ENCODE measurements around the gene EMC8. TPM values are rescaled to one million over a fixed set of nuclear protein-coding genes. Genes with fewer than 3 reads are reported as not detected.

EMC8 gene
- total and polyA plus RNA-seq, 5 experiments from 2014 or later = 21.6 to 38.7 (median 28.6) TPM

- Mint-ChIP-seq H3K4me1 (peaks cover 11 to 41% (median 37%) of the 10 kb centered on the region in 4 donors), H3K27me3 (no peaks in the 10 kb centered on the region), H3K36me3 (no peaks in the 10 kb centered on the region), H3K9me3 (no peaks in the 10 kb centered on the region), H3K27ac (peak overlapping the region in 3 of 10 donors; percentile 24 to 87 (median 52)), H3K4me3 (no peak overlapping the region)
- POLR2A ChIA-PET = interaction anchor here (0.6 to 3.0 kb wide), 4 partner anchors 9 to 132 kb away, joined by 3 to 25 read pairs (median 5); partner anchors contain the start of gene C16orf74
- ATAC-seq = no peak
- no peak for DNase-seq
Observed at GRCh38 chr16:85736921-85737320, 62.4 kb downstream of the EMC8 start.

- Mint-ChIP-seq H3K4me1 (peaks cover 14 to 47% (median 37%) of the 10 kb centered on the region in 4 donors), H3K4me3 (peak overlapping the region; percentile 71 to 89 (median 84)), H3K27me3 (no peaks in the 10 kb centered on the region), H3K9me3 (no peaks in the 10 kb centered on the region), H3K36me3 (no peaks in the 10 kb centered on the region), H3K27ac (peak overlapping the region; percentile 51 to 94 (median 88))
- ATAC-seq = no peak
- DNase-seq = no peak
- POLR2A ChIA-PET = interaction anchor here (1.1 to 3.0 kb wide), 6 partner anchors 8 to 54 kb away, joined by 3 to 25 read pairs (median 6); partner anchors contain the start of gene C16orf74
Observed at GRCh38 chr16:85735946-85736345, 63.4 kb downstream of the EMC8 start.

GRCh38 chr16:85735225-85735635 is 64.1 kb downstream of the EMC8 start:
- POLR2A ChIA-PET = interaction anchor here (0.6 to 3.0 kb wide), 8 partner anchors 8 to 55 kb away, joined by 3 to 25 read pairs (median 6); partner anchors contain the start of gene C16orf74
- ATAC-seq (peak; percentile 92 to 96), DNase-seq (peak in 9 of 10 donors; percentile 26 to 87 (median 59))
- H3K9me3 Mint-ChIP-seq = no peaks in the 10 kb centered on the region
- no peaks in the 10 kb centered on the region for H3K36me3 Mint-ChIP-seq
- peak overlapping the region; percentile 71 to 89 (median 84) for H3K4me3 Mint-ChIP-seq
- peaks cover 17 to 48% (median 43%) of the 10 kb centered on the region in 4 donors for H3K4me1 Mint-ChIP-seq
- H3K27me3 Mint-ChIP-seq = no peaks in the 10 kb centered on the region
- peak overlapping the region; percentile 81 to 94 (median 88) for H3K27ac Mint-ChIP-seq

GRCh38 chr16:85734311-85735017 is 64.9 kb downstream of the EMC8 start:
- no peaks in the 10 kb centered on the region for H3K27me3 Mint-ChIP-seq
- POLR2A ChIA-PET = interaction anchor here (0.6 to 3.0 kb wide), 8 partner anchors 9 to 423 kb away, joined by 3 to 25 read pairs (median 3); partner anchors contain the start of gene C16orf74
- H3K4me3 Mint-ChIP-seq = peak overlapping the region; percentile 71 to 89 (median 84)
- DNase-seq (no peak), ATAC-seq (no peak)
- H3K36me3 Mint-ChIP-seq = no peaks in the 10 kb centered on the region
- no peaks in the 10 kb centered on the region for H3K9me3 Mint-ChIP-seq
- peaks cover 18 to 54% (median 47%) of the 10 kb centered on the region in 4 donors for H3K4me1 Mint-ChIP-seq
- H3K27ac Mint-ChIP-seq = peak overlapping the region; percentile 81 to 94 (median 88)

GRCh38 chr16:85733839-85734170 is 65.5 kb downstream of the EMC8 start:
- H3K9me3 Mint-ChIP-seq = no peaks in the 10 kb centered on the region
- H3K36me3 Mint-ChIP-seq = no peaks in the 10 kb centered on the region
- H3K4me3 Mint-ChIP-seq = peak overlapping the region in 5 of 10 donors; percentile 19 to 87 (median 81)
- peaks cover 23 to 58% (median 51%) of the 10 kb centered on the region in 4 donors for H3K4me1 Mint-ChIP-seq
- POLR2A ChIA-PET = interaction anchor here (0.6 to 1.9 kb wide), 4 partner anchors 8 to 422 kb away, joined by 3 to 5 read pairs (median 3); no protein-coding TSS in a partner anchor
- H3K27me3 Mint-ChIP-seq = no peaks in the 10 kb centered on the region
- DNase-seq (no peak), ATAC-seq (no peak)
- peak overlapping the region in 9 of 10 donors; percentile 31 to 94 (median 86) for H3K27ac Mint-ChIP-seq

- H3K9me3 Mint-ChIP-seq = no peaks in the 10 kb centered on the region
- no peaks in the 10 kb centered on the region for H3K36me3 Mint-ChIP-seq
- H3K4me3 Mint-ChIP-seq = peak overlapping the region in 9 of 10 donors; percentile 26 to 87 (median 45)
- peak overlapping the region in 9 of 10 donors; percentile 10 to 93 (median 81) for H3K27ac Mint-ChIP-seq
- no peak for DNase-seq
- no peak for ATAC-seq
- H3K4me1 Mint-ChIP-seq = peaks cover 23 to 58% (median 51%) of the 10 kb centered on the region in 4 donors
- H3K27me3 Mint-ChIP-seq = no peaks in the 10 kb centered on the region
- POLR2A ChIA-PET = interaction anchor here (0.7 kb wide), 1 partner anchor 103 kb away, joined by 4 read pairs; no protein-coding TSS in a partner anchor
Observed at GRCh38 chr16:85733155-85733838, 66.0 kb downstream of the EMC8 start.

- ATAC-seq (no peak), DNase-seq (no peak)
- peak overlapping the region in 4 of 10 donors; percentile 27 to 85 (median 62) for H3K27ac Mint-ChIP-seq
- POLR2A ChIA-PET = interaction anchor here (1.1 kb wide), 1 partner anchor 23 kb away, joined by 5 read pairs; no protein-coding TSS in a partner anchor
- H3K9me3 Mint-ChIP-seq = no peaks in the 10 kb centered on the region
- peaks cover 27 to 60% (median 45%) of the 10 kb centered on the region in 4 donors for H3K4me1 Mint-ChIP-seq
- no peaks in the 10 kb centered on the region for H3K27me3 Mint-ChIP-seq
- H3K4me3 Mint-ChIP-seq = no peak overlapping the region
- H3K36me3 Mint-ChIP-seq = peaks cover 0 to 16% (median 4%) of the 10 kb centered on the region in 3 donors
Observed at GRCh38 chr16:85731179-85731578, 68.2 kb downstream of the EMC8 start.

- Mint-ChIP-seq H3K36me3 (peaks cover 0 to 22% (median 7%) of the 10 kb centered on the region in 3 donors), H3K9me3 (no peaks in the 10 kb centered on the region), H3K27me3 (no peaks in the 10 kb centered on the region), H3K27ac (peak overlapping the region in 1 of 10 donors; percentile 16), H3K4me3 (no peak overlapping the region), H3K4me1 (peaks cover 23 to 50% (median 35%) of the 10 kb centered on the region in 4 donors)
- DNase-seq (no peak), ATAC-seq (no peak)
- POLR2A ChIA-PET = interaction anchor here (1.0 kb wide), 1 partner anchor 68 kb away, joined by 3 read pairs; no protein-coding TSS in a partner anchor
Observed at GRCh38 chr16:85730186-85730465, 69.2 kb downstream of the EMC8 start.

GRCh38 chr16:85729452-85730185 is 69.7 kb downstream of the EMC8 start:
- POLR2A ChIA-PET = interaction anchor here (1.0 kb wide), 1 partner anchor 69 kb away, joined by 3 read pairs; no protein-coding TSS in a partner anchor
- Mint-ChIP-seq H3K27ac (peak overlapping the region in 6 of 10 donors; percentile 25 to 72 (median 44)), H3K36me3 (peaks cover 0 to 22% (median 8%) of the 10 kb centered on the region in 3 donors), H3K4me3 (no peak overlapping the region), H3K27me3 (no peaks in the 10 kb centered on the region), H3K4me1 (peaks cover 21 to 45% (median 30%) of the 10 kb centered on the region in 4 donors), H3K9me3 (no peaks in the 10 kb centered on the region)
- ATAC-seq (no peak), DNase-seq (no peak)

GRCh38 chr16:85728879-85729278 is 70.5 kb downstream of the EMC8 start:
- Mint-ChIP-seq H3K4me1 (peaks cover 17 to 37% (median 26%) of the 10 kb centered on the region in 4 donors), H3K9me3 (no peaks in the 10 kb centered on the region), H3K27ac (peak overlapping the region in 3 of 10 donors; percentile 35 to 72 (median 56))

More at GRCh38 chr16:85728879-85729278, 70.5 kb downstream of the EMC8 start:
- no peak for ATAC-seq
- no peak for DNase-seq
- Mint-ChIP-seq H3K27me3 (no peaks in the 10 kb centered on the region), H3K36me3 (peaks cover 0 to 24% (median 9%) of the 10 kb centered on the region in 3 donors), H3K4me3 (no peak overlapping the region)
- POLR2A ChIA-PET = no interaction called here

Data from naive thymus-derived CD8-positive, alpha-beta T cell (primary cell).